ENCODE data around the gene SDCBP2.

The SDCBP2 gene

DNA sequence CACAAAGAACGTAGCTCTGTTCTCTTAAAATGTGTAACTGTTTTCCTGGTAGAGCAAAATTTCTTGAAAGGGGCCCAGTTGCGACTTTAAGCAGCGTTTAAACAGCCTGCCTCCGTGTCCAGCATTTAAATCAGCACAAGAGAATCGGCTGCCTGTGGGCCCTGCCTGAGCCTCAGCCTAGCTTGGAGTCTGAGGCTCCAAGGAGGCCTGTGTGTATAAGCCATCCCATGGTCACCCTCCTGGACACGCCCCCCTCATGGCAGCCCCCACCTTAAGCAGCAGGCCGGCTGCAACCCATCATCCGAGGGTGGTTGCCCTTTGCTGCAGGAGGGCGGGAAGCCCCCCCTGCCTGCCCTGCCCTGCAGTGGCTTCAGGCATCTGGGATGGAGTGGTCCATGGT is 18.9 kb downstream of the SDCBP2 start:
- DNase-seq, result no peak

DNA sequence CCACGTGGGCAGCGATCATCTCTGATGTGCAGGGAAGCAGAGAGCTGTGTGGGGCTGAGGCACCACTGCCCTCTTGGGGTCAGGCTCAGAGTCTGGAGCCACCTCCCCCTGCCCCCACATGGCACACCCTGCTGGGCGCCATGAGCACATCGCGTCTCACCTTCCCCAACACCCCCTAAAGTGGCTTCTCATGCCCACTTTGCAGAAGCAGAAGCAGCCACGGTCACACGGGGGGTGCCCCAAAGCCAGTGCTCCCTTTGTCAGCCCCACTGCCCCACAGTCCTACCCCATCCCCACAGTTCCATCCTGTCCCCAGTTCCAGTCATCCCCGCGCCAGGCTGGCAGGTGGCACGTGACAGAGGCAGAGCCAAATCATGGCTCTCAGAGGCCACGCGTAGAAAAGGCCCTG is 19.5 kb downstream of the SDCBP2 start:
- no peak for DNase-seq

DNA sequence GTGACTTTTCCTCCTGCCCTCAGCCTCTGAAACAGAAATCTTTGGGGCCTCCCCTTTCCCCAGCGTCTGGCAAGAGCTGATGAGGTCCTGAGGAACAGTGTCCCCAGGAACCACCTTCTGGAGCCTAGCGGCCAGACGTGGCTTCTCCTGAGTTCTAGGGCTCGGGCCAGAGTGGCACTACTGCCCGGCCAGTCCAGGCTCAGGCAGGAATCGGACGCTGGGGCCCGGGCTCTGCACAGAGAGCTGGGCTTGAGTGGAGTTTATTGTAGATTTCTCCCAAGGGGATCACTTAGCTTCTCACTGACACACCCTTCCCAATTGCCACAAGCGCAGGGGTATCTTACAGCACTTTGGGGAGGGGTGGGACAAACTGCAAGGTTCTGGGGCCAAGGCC is 20.2 kb downstream of the SDCBP2 start:
- no peak for DNase-seq

DNA sequence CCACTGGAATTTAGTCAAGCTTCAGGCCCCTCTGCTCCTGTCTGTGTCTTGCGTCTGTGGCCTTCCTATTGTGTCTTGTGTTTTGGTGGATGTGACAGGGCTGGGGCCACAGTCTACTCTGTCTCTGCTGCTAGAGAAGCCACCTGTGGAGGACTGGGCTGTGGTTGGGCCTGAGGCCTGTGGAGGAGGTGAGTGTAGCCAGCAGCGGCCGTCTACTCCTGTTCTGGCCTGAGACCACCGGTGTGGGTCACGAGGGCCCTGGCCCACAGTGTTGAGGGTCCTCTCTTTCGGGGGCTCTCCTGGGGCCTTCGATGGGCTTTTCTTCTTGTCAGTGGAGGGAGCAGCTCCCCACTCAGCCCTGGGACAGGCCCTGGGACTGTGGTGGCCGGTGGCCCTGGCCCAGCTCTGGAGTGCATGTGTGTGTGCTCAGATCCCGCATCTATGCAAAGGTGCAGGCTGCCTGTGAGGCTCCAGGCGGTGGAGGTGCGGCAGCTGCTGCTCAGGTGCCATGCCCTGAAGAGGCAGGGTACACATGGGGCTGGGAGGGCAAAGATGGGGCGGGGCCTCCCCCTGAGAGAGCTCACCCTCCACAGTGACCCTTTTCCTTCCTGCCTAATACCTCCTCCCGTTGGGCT is 20.8 kb downstream of the SDCBP2 start:
- no peak for DNase-seq

DNA sequence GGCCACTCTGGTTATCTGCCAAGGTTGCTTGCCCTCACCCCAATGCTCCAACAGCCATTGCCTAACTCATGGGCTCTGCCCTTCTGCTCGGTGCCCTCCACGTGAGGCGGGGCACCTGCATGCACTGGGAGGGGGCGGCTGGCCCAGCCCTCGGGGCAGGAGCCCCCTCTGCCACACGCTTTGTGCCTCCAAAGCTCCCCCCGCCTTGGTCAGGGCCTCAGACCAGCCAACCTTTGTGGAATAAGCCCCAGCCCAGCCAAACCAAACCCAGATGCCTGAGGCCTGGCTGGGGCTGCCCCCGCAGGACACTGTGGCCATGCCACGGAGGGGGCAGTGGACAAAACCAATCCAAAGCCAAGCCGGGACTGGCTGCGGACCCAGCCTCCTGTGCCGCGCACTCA is 21.4 kb downstream of the SDCBP2 start:
- no peak for DNase-seq

DNA sequence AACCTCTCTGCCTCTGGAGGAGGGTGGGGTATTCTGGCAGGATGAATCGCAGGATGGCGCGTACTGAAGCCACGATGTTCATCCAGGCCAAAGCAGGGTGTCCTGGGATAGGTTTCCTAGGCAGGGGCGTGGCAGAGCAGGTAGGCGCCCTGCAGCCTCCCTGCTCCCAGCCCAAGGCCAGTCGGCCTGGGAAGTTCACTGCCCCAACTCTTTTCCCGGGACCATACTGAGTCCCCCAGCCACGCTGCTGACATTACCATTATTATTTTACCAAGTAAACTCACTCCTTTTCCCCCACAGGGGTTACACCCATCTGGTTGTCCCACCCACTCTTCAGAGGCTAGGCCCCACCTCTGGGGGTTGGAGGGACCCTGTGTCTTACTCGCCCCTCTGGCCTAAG is 21.8 kb downstream of the SDCBP2 start:
- DNase-seq, result no peak

DNA sequence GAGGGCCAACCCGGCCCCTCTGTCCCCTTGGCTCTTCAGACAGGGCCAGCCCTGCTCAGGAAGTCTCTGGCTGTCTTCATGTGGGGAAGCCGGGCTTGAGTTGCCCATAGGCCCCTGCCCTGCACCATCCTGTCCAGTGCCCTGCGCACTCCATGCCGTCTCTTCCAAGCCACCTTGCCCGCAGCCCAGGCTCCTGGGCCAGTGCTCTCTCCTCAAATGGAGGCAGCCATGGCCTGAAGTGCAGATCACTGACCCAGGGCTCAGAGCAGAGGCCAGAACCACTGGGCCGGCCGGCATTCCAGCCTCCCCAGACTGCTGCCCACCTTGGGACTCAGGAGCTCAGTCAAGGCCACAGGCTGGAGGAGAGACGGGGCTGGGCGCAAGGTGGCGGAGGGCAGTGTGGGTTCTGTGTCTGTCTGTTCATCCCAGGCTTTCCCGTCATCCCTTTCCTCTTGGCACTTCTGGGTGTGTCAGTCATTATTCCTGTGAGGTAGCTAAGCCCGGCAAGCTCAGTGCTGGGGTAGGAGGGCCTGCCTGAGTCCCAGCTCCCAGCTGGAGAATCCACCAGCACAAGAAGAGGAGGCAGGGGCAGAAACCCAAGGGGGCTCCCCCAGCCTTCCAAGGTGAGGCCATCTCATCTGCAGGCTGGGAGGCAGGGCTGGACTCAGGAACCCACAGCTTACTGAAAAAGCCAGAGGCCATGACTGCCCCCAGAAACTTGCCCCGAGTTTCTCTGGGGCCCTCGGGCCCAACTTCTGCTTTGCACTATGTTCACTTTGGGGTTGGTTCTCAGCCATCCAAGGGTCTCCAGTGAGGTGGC is 22.4 kb downstream of the SDCBP2 start:
- DNase-seq, result no peak

DNA sequence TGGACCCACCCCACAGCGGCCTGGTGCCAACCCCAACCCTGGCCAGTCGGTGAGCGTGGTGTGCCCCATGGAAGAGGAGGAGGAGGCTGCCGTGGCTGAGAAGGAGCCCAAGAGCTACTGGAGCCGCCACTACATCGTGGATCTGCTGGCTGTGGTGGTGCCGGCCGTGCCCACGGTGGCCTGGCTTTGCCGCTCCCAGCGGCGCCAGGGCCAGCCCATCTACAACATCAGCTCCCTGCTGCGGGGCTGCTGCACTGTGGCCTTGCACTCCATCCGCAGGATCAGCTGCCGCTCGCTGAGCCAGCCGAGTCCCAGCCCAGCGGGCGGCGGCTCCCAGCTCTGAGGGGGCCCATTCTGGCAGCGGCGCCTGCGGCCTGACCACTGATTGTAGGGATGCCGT is 23.2 kb downstream of the SDCBP2 start:
- DNase-seq, result no peak

DNA sequence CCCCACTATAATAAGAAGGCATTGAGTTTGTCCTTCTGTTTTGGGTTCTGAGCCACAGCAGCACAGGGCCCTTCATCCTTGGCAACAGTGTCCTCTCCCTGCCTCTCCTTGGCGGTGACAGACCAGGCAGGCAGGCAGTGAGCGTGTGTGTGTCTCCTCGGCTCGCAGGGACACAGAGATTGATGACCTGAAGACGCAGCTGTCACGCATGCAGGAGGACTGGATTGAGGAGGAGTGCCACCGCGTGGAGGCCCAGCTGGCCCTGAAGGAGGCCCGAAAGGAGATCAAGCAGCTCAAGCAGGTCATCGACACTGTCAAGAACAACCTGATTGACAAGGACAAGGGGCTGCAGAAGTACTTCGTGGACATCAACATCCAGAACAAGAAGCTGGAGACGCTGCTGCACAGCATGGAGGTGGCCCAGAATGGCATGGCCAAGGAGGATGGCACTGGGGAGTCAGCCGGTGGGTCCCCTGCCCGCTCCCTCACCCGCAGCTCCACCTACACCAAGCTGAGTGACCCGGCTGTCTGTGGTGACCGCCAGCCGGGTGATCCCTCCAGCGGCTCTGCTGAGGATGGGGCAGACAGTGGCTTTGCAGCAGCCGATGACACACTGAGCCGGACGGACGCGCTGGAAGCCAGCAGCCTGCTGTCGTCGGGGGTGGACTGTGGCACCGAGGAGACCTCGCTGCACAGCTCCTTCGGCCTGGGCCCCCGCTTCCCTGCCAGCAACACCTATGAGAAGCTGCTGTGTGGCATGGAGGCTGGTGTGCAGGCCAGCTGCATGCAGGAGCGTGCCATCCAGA is 24.0 kb downstream of the SDCBP2 start:
- DNase-seq, result no peak

DNA sequence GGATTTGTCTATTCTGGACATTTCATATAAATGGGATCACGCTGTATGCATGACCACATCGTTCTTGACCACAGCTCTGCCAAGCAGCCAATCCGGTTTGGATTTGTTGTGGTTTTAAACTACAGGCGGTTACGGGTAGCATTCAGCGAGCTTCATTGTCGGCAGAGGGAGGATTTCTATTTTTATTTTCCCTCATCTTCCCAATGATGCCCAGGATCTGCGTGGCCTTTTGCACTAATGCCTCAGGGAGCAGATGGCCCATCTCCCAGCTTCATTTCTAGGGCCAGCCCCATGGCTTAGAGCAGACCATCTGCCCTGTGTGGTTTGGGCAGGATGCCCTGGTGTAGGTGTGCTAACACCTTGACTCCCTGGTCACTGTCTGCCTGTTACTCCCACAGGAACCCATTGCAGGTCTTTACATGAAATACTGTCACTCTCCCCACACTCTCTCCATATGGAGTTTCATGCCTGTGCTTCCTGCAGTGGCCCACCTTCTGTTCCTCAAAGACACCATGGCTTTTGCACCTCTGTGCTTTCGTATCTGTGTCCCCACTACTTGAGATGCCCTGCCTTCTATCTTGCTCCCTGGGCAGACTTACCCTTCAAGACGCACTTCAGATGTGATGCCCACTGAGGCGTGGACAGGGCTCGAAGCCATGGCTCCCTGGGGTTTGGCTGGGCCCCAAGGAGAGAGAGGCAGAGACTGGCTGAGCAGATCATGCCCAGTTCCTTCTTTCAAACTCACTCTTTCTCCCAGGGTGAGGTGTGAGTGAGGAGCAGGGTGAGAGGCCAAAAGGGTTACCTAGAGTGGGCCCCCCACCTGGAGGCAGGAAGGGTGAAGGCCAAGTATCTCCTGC is 26.0 kb downstream of the SDCBP2 start:
- no peak for DNase-seq

DNA sequence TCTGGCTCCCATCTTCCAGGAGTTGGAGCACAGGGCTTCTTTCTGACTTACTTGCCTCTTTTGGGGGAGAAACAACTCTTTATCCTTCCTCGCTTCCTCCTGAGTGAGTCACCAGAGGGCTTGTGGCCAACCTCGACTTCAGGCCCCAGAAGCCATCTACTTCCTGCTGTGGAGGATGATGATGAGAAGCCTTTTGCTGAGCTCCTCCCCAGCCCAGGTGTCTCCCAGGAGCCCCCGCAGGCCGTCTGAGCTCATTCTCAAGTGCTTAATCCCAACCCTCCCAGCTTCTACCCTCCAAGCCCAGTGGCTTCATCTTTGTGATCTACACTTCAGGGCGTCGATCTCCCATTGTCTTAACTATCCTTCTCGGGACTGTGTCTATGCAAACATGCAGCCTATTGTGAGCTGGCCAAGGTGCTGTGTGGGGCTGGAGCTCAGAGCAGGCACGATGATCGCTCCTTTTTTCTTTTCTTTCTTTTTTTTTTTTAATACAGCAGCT is 27.9 kb downstream of the SDCBP2 start:
- DNase-seq, result peak; percentile 17

DNA sequence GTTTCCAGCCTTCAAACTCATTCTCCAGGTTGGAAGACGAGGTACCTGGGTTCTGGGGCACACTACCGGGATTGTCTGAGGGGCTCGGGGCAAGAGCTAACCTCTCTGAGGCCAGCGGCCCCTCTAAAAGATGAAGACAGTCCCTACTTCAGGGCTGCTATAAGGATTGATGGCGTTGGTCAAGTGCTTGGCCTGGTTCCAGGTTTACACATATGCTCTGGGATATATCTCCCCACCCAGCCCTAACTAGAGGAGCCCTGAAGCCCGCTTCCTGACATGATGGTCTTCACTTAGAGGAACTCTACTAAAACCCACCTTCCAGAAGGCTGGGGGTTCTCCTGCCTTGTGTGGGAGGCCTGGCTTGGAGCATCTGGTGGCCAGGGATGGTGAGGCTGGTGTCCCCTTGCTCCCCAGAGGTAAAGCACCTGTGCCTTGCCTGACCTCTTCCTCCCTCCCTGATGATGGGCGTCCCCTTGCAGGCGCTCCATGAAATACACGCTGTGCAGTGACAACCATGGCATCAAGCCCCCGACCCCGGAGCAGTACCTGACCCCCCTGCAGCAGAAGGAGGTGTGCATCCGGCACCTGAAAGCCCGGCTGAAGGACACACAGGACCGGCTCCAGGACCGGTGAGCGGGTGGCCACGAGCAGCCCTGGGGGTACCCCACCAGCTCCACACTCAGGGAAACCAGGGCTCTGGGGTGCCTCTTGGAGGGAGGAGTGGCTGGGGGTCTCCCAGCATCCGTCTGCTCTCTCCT is 28.7 kb downstream of the SDCBP2 start:
- DNase-seq, result no peak

DNA sequence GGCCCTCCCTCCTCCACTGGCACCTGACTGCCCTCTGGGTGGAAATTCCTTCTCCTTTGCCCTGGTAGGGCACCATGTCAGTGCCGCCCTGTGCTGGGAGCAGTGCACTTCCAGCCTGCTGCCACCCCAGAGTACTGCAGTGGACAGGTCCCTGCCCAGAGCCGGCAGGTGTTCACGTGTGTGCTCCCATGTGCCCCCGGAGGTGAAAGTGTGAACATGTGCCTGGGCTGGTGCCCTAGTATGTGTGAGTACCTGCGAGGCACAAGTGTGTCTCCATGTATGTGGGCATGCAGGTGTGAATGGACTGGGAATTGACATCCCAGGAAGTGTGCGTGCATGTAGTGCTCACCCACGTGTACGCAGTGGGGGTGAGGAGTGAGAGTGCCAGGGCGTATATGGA is 29.4 kb downstream of the SDCBP2 start:
- peak; percentile 4 for DNase-seq

DNA sequence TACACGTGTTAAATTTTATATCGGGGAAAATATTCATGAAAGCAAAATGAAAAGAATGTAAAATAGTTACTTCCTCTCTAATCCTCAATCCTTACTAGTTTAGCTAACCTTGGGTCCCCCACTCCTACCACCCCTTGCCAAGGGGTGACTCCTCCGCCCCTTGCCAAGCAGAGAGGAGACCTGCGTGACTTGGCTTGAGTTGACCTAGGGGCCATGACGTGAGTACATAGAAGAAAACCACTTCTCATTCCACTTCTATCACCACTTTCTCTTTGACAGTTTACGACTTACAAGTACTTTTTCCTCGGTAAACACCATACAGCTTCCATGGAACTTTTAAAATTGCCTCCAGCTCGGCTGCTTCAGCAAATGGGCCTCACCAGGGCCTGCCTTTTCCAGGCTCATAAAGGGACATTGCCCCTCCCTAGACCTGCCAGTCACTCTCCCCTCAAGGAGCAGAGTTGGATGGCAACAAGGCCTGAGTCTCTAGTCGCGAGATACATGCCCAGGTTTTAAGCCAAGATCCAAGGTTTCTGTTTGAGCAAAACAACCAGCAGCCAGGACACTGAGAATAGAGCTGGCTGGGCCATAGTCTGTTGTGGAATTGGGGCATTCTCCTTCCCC is 29.9 kb downstream of the SDCBP2 start:
- no peak for DNase-seq

DNA sequence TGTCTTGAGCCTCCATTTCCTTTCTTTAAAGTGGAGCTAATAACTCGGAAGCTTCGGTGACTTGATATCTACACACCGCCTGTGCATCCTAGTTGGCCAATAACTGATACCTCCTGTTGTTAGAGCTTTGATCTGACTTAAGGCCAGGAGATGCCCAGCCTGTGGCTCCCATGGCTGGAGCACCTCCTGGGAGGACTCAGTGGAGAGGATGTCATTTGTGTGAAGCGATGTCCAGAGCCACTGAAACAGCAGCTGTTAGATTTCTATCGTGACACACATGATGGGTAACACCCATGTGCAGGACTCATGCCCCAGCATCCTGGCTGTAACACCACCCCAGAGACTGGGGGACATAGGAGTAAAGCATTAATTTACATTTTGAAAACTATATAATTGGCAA is 30.8 kb downstream of the SDCBP2 start:
- no peak for DNase-seq

DNA sequence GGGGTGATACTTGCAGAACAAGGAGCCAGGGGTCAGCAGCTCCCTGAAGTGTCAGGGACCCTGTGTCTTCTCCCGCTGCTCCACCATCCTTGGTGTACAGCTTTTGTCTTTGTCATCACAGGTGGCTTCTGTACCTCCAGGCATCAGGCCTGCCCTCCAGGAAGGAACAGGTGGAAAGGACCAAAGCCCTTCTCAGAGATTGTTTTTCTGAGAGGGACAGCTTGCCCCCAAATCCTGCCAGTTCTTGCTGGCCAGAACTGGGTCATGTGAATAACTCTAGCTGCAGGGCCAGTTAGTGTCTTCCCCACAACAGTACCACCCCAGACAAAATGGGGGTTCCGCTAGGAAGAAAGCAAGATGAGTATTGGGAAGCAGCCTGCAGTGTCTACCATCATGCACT is 31.5 kb downstream of the SDCBP2 start:
- DNase-seq, result no peak

DNA sequence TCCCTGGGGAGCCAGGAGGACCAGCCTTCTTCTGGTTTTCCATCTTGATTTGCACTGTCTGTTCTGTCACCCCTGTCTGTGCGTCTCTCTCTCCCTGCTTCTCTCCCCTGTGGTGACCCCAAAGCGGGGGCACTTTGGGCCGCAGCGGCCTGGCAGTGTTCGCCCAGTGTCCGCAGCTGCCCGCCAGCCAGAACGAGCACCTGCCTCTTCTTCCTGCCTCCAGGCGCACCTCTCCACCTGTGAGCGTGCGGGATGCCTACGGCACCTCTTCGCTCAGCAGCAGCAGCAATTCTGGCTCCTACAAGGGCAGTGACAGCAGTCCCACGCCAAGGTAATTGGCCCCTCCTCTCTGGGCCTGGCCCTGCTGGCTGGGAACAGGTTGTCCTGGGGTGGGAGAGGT is 32.0 kb downstream of the SDCBP2 start:
- DNase-seq, result no peak

DNA sequence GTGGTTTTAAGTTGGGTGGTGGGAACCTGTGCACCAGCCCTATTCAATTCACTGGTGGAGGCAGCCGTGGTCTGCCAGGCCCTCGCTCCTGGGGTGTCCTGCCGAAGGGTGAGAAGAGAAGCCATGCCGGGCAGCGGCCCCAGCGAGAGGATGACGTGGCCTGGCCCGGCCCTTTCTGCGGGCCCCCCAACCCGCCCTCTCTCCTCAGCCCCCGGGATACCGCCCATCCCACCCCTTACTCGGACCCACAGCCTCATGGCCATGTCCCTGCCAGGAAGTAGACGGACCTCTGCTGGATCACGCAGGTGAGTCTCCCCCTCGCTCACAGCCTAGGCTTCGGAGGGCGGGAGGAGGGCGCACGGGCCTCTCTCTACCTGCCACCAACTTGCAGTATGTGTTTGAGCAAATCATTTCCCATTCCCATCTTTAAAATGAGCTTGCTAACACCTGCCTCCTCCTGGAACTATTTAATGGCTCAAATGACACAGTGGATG is 32.8 kb downstream of the SDCBP2 start:
- no peak for DNase-seq

DNA sequence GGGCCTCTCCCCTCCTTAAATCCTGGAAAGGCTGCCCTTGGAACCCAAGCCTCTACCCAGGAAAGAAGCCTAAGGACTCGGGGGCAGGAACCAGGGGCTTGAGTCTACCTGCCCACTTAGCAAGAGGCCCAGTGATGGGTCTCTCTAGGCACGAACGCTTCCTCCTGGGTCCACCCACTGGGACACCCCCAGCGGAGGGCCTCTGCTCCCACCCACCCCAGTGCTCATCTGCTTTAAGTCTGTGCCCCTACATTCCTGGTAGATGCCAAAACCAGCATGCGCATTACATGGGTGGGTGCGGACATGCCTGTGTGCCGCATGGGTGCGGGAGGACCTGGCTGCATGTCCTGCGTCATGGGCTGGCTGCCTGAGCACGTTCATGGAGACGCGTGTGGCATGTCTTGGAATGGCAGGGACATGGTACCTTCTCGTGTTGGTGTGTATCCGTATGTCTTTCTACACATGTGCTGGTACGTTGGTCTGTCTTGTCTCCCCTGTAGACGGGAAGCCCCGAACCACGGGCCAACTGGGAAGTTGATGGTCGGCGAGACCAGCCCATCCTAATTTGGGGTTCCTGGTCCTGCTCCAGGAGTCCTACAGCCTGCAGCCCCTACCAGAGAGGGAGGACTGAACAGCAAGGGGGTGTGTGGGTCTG is 33.5 kb downstream of the SDCBP2 start:
- DNase-seq, result no peak

DNA sequence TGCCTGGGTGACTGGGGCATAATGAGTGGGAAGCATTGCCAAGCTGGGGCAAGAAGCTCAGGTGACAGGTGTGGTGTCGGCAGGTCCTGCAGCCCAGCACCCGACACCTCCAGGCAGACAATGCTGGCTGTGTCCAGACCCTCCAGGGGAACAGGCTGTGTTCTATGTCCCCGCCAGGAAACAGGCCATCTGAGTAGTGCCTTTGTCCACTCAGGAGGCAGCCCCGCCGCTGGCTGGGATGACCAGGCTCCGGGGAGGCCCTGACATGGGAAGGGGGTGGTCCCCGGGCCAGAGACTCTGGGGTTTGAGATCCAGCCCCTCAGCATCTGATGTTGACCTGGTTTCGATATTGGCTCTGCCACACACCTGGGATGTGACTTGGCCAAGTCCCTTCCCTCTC is 34.4 kb downstream of the SDCBP2 start:
- DNase-seq, result no peak

Measured in stimulated activated naive CD4-positive, alpha-beta T cell treated with Interleukin-2 at 50 U/mL for 16 hours (primary cell).